ENCODE measurements around the gene COG4.
A peak's percentile ranks its signal among the peaks of the same experiment; 100 is the strongest.
"Not testable (repeated sequence)": the region's sequence is repeated elsewhere in the genome, so short reads cannot be mapped to it uniquely, and the experiment has no call there.

COG4 gene

GRCh38 chr16:70523076-70523742 lies at the start of gene COG4:
Gene COG4 (minus strand): TSS chr16:70523554. CDS start chr16:70523543, 11 bp downstream.
- DNase-seq, result peak; percentile 63

DNA sequence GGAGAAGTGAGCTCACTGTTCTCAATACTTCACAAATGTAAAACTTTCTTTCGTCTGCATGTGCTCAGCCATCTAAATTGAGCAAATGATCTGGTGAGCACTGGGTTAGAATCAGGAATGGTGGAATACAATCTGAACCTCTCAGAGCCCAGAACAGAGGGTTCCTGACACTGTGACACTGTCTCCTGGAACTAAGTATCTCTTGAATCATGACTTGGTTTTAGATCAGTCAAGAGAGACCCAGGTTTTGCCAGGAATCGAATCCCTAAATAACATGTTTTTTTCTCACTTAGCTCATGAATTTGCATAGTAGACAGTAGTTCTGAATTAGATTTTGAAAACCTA lies 49.5 kb upstream of the COG4 start:
- no peak for DNase-seq

DNA sequence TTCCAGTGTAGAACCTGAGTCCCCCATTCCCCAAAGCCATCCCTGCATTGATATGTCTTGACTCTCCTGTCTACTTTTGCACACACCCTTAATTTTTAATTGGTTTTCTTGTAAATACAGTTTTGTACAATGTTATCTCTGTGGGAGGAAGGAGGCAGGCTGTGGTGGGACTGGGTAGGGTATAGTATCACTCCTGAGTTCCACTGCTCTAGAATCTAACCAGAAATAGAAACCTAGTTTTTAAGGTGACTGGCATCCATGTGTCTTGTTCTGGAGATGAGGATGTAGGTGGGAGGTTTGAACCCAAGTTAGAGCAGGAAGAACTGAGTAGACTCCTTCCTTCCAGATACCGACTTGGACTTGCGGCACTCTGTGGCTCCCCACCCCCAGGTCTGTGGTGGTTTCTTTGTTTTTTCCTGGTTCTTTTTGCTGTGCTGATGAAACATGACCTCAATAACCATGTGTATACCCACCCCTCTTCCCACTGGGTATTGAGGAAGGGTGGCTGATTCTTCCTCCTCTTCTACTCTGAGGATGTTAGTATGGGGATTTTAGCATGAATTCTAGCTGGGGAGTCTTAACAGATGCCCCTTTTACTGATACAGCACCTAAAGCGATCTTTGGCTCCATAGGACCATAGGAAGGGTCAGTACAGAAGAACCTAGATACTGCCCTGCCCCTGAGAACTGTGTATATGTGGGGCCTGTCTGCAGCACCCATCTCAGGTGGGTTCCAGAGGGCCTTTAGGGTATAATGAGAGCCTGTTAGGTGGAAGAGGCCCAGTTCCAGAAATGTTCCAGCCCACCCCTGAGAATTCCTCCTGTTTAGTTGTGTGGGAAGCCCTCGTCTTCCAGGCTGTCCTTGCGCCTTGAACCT lies 48.9 kb upstream of the COG4 start:
- DNase-seq, result no peak

GRCh38 chr16:70571623-70572022 lies 48.3 kb upstream of the COG4 start:
- DNase-seq, result no peak

- DNase-seq, result no peak
Measured at GRCh38 chr16:70570967-70571570, 47.7 kb upstream of the COG4 start.

DNA sequence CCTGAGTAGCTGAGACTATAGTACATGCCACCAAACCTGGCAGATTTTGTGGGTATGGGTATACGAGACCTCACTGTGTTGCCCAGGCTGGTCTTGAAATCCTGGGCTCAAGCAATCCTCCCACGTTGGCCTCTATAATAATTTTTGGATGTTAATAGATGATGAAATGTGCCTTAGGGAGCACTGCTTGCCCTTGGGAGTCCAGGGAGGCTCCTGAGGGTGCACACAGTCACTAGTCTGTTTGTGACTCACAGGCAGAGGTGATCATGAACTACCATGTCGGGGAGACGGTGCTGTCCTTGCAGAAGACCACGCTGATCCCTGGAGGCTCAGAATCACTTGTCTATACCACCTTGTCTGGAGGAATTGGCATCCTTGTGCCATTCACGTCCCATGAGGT lies 46.4 kb upstream of the COG4 start:
- no peak for DNase-seq

DNA sequence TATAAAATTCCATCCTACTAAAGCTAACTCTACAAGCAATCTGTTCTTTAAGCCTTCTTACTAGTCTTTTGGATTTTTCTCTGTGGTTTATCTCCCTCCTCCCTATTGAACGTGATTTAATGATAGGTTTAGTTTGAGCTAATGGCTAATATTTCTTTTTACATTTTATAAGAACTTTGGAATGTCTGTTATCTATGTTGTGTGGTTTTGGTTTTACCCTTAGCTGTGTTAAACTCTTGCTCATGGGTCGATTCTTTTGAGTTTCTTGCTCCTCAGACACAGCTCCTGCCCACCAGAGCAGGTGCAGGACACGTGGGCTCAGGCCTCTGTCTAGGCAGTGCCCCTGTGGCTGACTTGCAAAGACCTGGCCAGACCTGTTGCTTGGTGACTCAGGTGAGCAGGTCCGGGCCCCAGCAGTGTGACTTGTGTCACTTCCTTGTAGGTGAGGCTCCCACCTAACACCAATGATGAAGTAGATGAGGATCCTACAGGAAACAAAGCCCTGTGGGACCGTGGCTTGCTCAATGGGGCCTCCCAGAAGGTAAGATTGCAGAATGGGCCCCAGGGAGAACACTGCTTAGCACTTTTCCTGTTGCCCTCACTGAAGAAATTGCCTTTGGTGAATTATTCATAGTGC lies 45.4 kb upstream of the COG4 start:
- DNase-seq, result no peak

- DNase-seq, result no peak
Measured at GRCh38 chr16:70565053-70565452, 41.7 kb upstream of the COG4 start.

GRCh38 chr16:70563636-70564035 lies 40.3 kb upstream of the COG4 start:
- DNase-seq, result no peak

DNA sequence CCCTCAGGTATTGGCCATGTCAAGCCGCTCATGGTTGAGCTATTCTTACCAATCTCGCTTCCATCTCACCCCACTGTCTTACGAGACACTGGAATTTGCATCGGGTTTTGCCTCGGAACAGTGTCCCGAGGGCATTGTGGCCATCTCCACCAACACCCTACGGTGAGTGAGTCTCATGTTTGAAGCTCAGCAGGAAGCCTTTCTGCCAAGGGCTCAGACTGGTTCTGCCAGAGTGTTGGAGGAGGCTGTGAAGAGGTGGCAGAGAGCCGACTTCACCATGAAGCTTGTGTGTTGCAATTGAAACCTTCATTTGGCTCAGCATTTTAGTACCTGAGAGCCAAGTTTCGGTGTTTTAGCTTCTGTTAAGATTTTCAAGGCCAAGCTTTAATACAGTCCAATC lies 38.3 kb upstream of the COG4 start:
- no peak for DNase-seq

DNA sequence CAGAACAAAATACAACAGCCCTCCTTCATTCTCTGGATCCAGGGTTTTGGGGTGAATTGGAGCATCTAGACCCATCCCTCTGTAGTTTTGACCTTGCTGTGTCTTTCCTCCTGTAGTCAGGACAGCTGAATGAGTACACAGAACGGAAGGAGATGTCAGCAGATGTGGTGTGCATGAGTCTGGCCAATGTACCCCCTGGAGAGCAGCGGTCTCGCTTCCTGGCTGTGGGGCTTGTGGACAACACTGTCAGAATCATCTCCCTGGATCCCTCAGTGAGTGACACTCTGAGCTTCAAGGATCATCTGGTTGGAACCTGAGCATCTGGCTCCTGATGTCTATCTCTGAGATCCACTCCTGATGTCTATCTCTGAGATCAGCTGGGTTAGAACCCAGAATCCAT lies 32.7 kb upstream of the COG4 start:
- DNase-seq, result no peak

DNA sequence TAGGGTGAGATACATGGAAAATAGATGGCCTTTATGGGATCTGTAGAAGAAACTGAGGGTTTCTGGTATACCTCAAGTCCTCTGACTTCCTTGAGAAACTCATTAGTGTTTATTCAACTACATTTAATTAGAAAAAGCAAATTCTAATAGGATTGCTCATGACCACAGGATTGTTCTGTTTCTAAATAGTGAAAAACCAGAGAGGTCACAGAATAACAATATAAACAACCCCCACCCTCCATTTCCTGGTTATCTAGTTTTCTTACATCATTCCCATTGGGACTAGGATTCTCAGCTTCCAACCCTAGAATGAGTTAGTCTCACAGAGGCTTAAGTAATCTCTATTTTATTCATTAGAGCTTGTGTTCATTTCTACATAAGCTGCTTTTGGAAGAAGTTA lies 30.3 kb upstream of the COG4 start:
- DNase-seq, result no peak

DNA sequence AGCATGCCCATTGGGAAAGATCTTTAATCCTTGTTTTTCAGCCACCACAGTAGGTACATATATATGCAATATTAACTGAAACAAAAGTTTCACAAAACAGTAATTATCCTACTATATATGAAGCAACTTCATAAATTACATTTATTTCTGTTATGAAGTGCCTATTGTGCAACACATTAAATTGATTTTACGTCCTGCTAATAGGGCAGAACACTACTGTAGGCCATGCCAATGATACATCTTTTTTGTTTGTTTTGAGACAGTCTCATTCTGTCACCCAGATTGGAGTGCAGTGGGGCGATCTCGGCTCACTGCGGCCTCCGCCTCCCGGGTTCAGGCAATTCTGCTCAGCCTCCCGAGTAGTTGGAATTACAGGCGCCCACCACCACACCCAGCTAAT lies 29.3 kb upstream of the COG4 start:
- DNase-seq, result no peak

GRCh38 chr16:70551788-70552187 lies 28.4 kb upstream of the COG4 start:
- DNase-seq, result no peak

DNA sequence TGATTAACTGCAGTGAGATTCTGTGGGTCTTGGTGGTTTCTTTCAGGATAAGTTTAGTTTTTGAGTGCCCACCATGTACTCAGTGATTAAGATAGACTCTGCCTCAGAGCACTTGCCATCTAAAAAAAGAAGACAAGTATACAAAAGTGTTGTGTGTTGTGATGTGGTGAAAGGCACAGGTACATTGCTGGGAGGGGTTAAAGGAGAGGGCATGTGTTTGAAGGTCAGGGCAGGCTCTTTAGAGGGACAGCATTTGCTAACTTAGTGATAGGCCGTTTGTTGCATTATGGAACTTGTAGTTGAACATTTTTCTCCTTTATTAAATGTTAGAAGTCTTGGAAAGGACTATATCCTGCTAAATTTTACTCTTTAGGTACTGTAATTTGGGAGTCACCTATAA lies 26.7 kb upstream of the COG4 start:
- DNase-seq, result no peak

DNA sequence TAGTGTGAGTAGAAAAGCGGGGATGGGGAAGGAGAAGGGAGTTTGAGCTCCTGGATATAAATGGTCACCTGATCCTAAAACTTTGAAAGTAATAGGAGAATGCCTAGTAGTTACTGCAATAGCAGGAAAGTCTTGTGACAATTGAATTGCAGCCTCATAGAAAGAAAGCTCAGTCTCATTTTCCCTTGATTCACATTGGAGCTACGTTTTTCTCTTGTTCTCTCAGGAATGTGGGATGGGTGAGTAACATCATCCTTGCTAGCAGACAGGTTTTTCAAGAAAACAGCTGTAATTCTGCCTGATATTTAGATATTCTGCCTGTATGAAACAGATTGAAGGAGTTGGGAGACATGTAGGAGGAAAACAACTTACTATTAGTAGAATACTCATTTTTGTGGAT lies 25.6 kb upstream of the COG4 start:
- no peak for DNase-seq

DNA sequence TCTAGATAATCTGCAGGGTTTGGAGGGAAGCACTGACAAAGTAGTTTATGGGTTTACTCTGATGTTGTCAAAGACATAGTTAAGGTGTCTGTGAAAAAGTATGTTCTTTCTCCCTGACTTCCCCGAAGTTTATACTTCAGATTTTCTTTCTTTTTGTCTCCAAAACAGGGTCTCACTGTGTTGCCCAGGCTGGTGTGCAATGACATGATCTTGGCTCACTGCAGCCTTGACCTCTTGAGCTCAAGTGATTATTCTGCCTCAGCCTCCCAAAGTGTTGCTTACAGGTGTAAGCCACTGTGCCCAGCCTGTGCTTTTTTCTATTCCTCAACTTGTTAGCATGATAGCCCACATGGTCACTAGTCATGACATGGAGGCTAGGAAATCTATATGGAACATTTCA lies 21.2 kb upstream of the COG4 start:
- DNase-seq, result no peak

DNA sequence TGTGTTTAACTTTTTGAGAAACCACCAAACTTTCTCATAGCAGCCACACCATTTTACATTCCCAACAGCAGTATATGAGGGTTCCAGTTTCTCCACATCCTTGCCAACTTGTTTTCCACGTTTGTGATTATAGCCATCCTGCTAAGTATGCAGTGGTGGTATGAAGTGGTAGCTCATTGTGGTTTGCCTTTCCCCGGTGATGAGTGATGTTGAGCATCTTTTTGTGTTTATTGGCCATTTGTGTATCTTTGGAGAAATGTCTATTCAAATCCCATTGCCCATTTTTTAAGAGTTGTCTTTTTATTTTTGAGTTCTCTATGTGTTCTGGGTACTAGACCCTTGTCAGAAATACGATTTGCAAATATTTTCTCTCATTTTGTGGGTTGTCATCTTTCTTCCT lies 17.6 kb upstream of the COG4 start:
- no peak for DNase-seq

DNA sequence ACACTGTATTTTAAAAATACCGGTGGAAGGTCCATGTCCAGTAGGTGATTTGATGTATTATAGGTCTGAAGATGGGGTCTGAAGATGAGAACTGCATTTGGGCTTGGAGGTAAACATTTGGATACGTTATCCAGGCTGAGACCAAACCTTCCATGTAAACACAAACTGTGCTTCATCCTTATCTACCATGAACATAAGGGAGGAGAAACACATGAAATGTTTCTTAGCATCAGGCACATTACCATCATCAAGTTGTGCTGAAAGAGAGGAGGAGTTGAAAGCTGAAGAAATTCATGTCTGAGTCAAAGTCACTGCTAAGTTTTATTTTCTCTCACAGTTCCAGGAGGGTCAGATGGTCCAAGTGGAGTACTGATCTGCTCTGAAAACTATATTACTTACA lies 11.6 kb upstream of the COG4 start:
- no peak for DNase-seq

DNA sequence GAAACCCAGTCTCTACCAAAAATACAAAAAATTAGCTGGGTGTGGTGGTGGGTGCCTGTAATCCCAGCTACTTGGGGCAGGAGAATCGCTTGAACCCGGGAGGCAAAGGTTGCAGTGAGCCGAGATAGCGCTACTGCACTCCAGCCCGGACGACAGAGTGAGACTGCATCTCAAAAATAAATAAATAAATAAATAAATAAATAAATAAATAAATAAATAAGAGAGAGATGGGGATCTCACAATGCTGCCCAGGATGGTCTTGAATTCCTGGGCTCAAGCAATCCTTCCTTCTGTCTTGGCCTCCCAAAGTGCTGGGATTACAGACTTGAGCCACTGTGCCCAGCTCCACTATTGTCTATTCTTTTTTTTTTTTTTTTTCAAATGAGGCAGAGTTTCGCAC lies 6.6 kb upstream of the COG4 start:
- not testable (repeated sequence) for DNase-seq

DNA sequence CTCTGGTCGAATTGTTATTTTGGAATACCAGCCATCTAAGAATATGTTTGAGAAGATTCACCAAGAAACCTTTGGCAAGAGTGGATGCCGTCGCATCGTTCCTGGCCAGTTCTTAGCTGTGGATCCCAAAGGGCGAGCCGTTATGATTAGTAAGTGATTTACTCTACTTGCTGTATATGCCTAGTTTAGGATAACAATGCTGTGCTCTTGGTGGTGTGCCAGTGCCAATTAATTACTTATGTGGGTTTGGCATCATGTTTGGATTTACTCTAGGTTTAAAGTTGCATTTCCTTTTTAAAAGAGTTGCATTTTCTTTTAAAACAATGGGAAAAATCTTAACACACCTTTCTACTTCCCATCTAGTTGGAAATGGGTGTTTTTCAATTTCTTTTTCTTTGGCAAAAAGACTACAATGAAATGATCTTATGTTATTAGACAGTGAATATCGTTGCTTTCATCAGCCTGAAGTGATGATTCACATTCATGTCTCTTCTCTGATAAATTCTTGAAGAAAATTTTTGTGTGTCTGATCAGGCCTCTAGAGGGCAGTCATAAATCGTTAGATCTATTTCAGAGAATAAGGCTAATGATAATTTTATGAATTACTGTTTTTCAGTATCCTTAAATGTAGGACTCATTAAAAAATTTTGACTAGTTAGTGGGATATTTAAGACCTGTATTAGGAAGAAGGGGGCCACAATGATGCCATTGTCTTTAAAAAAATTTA lies 5.9 kb upstream of the COG4 start:
- DNase-seq, result no peak

DNA sequence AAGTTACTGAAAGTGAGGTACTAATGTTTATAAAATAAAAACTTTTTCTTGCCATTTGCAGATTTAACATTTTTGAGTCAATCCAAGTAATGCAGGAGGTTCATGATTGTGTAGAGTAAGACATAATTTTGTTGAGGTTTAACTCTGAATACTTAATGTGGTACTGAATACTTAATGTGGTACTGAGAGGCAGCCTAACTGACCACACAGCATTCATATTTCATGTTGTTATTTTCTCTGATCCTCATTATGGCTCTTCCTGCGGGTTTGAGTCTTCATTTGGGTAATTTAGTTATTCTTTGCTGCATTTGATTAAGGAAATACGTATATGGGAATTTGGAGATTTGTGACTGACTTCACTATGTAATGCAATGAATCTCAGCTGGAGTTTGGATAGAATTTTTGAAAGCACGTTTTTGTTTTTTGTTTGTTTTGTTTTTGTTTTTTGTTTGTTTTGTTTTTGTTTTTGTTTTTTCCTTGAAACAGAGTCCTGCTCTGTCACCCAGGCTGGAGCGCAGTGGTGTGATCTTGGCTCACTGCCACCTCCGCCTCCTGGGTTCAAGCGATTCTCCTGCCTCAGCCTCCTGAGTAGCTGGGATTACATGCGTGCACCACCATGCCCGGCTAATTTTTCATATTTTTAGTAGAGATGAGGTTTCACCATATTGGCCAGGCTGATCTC lies 4.1 kb upstream of the COG4 start:
- no peak for DNase-seq
